HL-60 (cell line): Measurements from ENCODE around the gene TMEM35A.

Experiments
- DNase-seq, 2 experiments: peaks; one replicate each; pipeline ENCODE4 v3.0.0-alpha.2; 2010 to 2020; ENCODE audit warnings: low read depth in 1 of 2, low spot score in 1 of 2
- H3K27ac ChIP-seq: fragments of 250-450 bp; sonication (Bioruptor Pico); replicated peaks from 2 replicates; pipeline ENCODE4 v1.5.1; 2020; ENCODE audit warnings: mild to moderate bottlenecking, moderate library complexity
- H3K27me3 ChIP-seq: fragments of 250-450 bp; sonication (Bioruptor Pico); 2 replicates; pipeline ENCODE4 v1.5.1; 2021; ENCODE audit warnings: mild to moderate bottlenecking, moderate library complexity; ENCODE audit not compliant: insufficient read depth, poor library complexity, severe bottlenecking
- H3K4me3 ChIP-seq: replicated peaks from 2 replicates; pipeline ENCODE4 v1.5.1; 2011; ENCODE audit warnings: mild to moderate bottlenecking, control low read depth, low read length; ENCODE audit not compliant: insufficient read depth
- CTCF ChIP-seq: IDR thresholded peaks from one replicate; pipeline ENCODE4 v1.5.1; 2011; ENCODE audit warnings: low read length, control low read depth, inconsistent platforms; ENCODE audit not compliant: insufficient read depth
- GABPA ChIP-seq: IDR thresholded peaks from 2 replicates; pipeline ENCODE4 v1.6.1; 2012; ENCODE audit warnings: low read depth
- POLR2AphosphoS5 ChIP-seq: IDR thresholded peaks from 2 replicates; pipeline ENCODE4 v1.6.1; 2012; ENCODE audit warnings: low read depth
- REST ChIP-seq: IDR thresholded peaks from 2 replicates; pipeline ENCODE4 v1.6.1; 2012; ENCODE audit warnings: low read depth; ENCODE audit not compliant: insufficient replicate concordance
- SPI1 ChIP-seq: IDR thresholded peaks from 2 replicates; pipeline ENCODE4 v1.6.1; 2012; ENCODE audit warnings: low read depth, mild to moderate bottlenecking, borderline replicate concordance

The TMEM35A gene

GRCh38 chrX:101057093-101057714 lies 21.5 kb upstream of the TMEM35A start:
- no peak overlapping the region for H3K27ac ChIP-seq
- DNase-seq: peak in 1 of 2 experiments; percentile 2
- TF ChIP-seq POLR2AphosphoS5: no peak
- peak; percentile 86 for TF ChIP-seq SPI1
- no peaks in the 10 kb centered on the region for H3K27me3 ChIP-seq
- H3K4me3 ChIP-seq: no peak overlapping the region

GRCh38 chrX:101062176-101062575 lies 16.5 kb upstream of the TMEM35A start:
- TF ChIP-seq SPI1: no peak
- no peak for TF ChIP-seq REST
- no peak for TF ChIP-seq POLR2AphosphoS5
- no peak for TF ChIP-seq CTCF
- no peak for TF ChIP-seq GABPA
- H3K27ac ChIP-seq: no peak overlapping the region
- H3K27me3 ChIP-seq: no peaks in the 10 kb centered on the region
- no peak overlapping the region for H3K4me3 ChIP-seq
- no peak for DNase-seq

- TF ChIP-seq REST (no peak), CTCF (no peak), POLR2AphosphoS5 (no peak), SPI1 (no peak), GABPA (no peak)
- no peak overlapping the region for H3K27ac ChIP-seq
- DNase-seq: no peak
- H3K4me3 ChIP-seq: no peak overlapping the region
- no peaks in the 10 kb centered on the region for H3K27me3 ChIP-seq
These were observed 7.1 kb upstream of the TMEM35A start for GRCh38 chrX:101071582-101071981.

- H3K4me3 ChIP-seq: no peak overlapping the region
- H3K27me3 ChIP-seq: no peaks in the 10 kb centered on the region
- no peak overlapping the region for H3K27ac ChIP-seq
- no peak for DNase-seq
- TF ChIP-seq CTCF (no peak), SPI1 (no peak), GABPA (no peak), REST (no peak), POLR2AphosphoS5 (no peak)
These were observed 1.1 kb downstream of the TMEM35A start for GRCh38 chrX:101079736-101080270.
